Fibroblast of the aortic adventitia (primary cell): ENCODE results near the gene SEMA3D. TPM values are rescaled to one million over a fixed set of nuclear protein-coding genes. Genes with fewer than 3 reads are reported as not detected.
A peak's percentile ranks its signal among the peaks of the same experiment; 100 is the strongest.

ENCODE experiments used
- DNase-seq: peaks from one replicate; pipeline ENCODE4 v3.0.0-alpha.2; 2010; ENCODE audit warnings: low read depth
- H3K4me3 ChIP-seq: 2 replicates; pipeline ENCODE4 v1.5.1; 2011; ENCODE audit warnings: low read depth, mild to moderate bottlenecking, control low read depth, low read length, moderate library complexity
- CTCF ChIP-seq: IDR thresholded peaks from 2 replicates; pipeline ENCODE4 v1.5.1; 2011; ENCODE audit warnings: mild to moderate bottlenecking, low read length, control low read depth, inconsistent platforms; ENCODE audit not compliant: insufficient read depth
- total RNA-seq: library from RNA; depleted of rRNA; stranded (reverse); fragments of >200 nt; gene quantifications from 2 replicates; pipeline ENCODE4 v1.2.3, GENCODE V29; 2012; ENCODE audit warnings: low replicate concordance

The SEMA3D gene
- total RNA-seq, 1 donor = 51.2 TPM

- DNase-seq = peak; percentile 90
- H3K4me3 ChIP-seq = no peak overlapping the region
- no peak for TF ChIP-seq CTCF
Observed at GRCh38 chr7:85068799-85069198, 118.1 kb downstream of the SEMA3D start.

GRCh38 chr7:85067371-85067770 is 119.5 kb downstream of the SEMA3D start:
- TF ChIP-seq CTCF = no peak
- no peak for DNase-seq
- no peak overlapping the region for H3K4me3 ChIP-seq

- peak; percentile 51 for DNase-seq
- no peak for TF ChIP-seq CTCF
- H3K4me3 ChIP-seq = no peak overlapping the region
Observed at GRCh38 chr7:85065888-85066485, 120.9 kb downstream of the SEMA3D start.

GRCh38 chr7:85065306-85065705 is 121.5 kb downstream of the SEMA3D start:
- TF ChIP-seq CTCF = no peak
- peak; percentile 89 for DNase-seq

GRCh38 chr7:85062651-85063050 is 124.2 kb downstream of the SEMA3D start:
- H3K4me3 ChIP-seq = no peak overlapping the region
- no peak for TF ChIP-seq CTCF
- no peak for DNase-seq

More at GRCh38 chr7:85065306-85065705, 121.5 kb downstream of the SEMA3D start:
- H3K4me3 ChIP-seq = no peak overlapping the region

GRCh38 chr7:85061456-85061855 is 125.4 kb downstream of the SEMA3D start:
- TF ChIP-seq CTCF = no peak

GRCh38 chr7:85060696-85061095 is 126.2 kb downstream of the SEMA3D start:
- no peak for TF ChIP-seq CTCF
- no peak overlapping the region for H3K4me3 ChIP-seq
- no peak for DNase-seq

More at GRCh38 chr7:85061456-85061855, 125.4 kb downstream of the SEMA3D start:
- no peak overlapping the region for H3K4me3 ChIP-seq
- DNase-seq = no peak
